Medulla oblongata (tissue), 1 donor: ENCODE data around the gene ANKRD10.

Source experiments
- DNase-seq: peaks from one replicate; pipeline ENCODE4 v3.0.0-alpha.2; 2015; ENCODE audit errors: extremely low spot score

ANKRD10 gene

GRCh38 chr13:110944968-110945927 lies 30.4 kb upstream of the ANKRD10 start:
- no peak for DNase-seq

- DNase-seq = no peak
Observed at GRCh38 chr13:110944121-110944967, 29.5 kb upstream of the ANKRD10 start.

DNA sequence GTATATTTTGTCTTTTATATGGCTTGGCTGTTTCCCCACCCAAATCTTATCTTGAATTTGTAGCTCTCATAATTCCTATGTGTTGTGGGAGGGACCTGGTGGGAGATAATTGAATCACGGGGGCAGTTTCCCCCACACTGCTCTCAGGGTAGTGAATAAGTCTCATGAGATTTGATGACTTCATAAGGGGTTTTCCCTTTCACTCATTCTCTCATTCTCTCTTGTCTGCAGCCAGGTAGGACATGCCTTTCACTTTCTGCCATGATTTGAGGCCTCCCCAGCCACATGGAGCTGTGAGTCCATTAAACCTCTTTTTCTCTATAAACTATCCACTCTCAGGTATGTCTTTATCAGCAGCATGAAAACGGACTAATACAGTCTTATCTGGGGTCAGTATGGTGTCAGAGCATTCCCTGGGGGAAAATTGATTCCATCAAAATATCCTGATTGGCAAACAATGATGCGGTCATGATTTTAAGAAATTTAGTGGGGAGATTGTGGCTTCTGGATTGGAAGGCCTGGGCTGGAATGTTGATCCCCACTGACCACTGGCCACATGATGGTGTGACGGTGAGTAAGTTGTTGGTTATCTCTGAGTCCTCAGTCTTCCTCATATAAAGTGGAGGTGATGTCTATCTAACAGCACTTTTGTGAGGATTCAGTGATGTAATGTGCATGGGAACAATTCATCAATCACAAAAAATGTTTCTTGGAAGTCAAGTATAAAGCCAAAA lies 27.5 kb upstream of the ANKRD10 start:
- no peak for DNase-seq

DNA sequence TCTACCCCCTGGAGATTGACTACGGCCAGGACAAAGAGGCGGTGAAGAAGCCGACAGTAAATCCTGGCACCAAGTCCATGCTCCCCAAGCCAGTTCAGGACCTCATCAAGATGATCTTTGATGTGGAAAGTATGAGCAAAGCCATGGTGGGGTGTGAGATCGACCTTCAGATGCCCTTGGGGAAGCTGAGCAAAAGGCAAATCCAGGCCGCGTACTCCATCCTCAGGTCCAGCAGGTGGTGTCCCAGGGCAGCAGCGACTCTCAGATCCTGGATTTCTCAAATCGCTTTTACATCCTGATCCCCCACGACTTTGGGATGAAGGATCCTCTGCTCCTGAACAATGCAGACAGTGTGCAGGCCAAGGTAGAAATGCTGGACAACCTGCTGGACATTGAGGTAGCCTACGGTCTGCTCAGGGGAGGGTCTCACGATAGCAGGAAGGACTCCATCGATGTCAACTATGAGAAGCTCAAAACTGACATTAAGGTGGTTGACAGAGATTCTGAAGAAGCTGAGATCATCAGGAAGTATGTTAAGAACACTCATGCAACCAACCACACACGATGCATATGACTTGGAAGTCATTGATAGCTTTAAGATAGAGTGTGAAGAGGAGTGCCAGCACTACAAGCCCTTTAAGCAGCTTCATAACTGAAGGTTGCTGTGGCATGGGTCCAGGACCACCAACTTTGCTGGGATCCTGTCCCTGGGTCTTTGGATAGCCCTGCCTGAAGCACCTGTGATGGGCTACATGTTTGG lies 24.0 kb upstream of the ANKRD10 start:
- DNase-seq = no peak

DNA sequence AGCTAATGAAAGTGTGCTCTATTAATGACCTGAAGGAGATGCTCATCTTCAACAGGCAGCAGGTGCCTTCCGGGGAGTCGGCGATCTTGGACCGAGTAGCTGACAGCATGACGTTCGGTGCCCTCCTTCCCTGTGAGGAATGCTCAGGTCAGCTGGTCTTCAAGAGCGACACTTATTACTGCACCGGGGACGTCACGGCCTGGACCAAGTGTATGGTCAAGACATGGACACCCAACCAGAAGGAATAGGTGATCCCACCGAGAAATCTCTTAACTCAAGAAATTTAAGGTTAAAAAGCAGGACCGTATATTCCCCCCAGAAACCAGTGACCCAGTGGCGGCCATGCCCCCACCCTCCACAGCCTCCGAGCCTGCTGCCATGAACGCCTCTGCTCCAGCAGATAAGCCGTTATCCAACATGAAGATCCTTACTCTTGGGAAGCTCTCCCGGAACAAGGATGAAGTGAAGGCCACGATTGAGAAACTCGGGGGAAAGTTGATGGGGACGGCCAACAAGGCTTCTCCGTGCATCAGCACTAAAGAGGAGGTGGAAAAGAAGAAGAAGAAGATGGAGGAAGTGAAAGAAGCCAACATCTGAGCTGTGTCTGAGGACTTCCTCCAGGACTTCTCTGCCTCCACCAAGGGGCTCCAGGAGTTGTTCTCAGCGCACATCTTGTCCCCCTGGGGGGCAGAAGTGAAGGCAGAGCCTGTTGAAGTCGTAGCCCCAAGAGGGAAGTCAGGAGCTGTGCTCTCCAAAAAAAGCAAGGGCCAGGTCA lies 22.8 kb upstream of the ANKRD10 start:
- peak; percentile 52 for DNase-seq

DNA sequence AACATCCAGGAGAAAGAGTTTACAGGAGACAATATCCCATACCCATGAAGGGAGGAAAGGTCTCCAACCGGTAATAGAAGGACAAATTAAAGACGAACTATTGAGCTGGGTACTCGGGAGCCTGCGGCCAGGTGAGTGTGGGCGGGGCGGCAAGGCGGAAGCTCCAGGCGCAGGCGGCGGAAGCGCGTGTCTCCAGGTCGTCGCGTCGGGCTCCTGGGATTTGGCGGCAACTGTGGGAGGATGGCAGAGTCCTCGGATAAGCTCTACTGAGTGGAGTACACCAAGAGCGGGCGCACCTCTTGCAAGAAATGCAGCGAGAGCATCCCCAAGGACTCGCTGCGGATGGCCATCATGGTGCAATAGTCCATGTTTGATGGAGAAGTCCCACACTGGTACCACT lies 21.6 kb upstream of the ANKRD10 start:
- no peak for DNase-seq

DNA sequence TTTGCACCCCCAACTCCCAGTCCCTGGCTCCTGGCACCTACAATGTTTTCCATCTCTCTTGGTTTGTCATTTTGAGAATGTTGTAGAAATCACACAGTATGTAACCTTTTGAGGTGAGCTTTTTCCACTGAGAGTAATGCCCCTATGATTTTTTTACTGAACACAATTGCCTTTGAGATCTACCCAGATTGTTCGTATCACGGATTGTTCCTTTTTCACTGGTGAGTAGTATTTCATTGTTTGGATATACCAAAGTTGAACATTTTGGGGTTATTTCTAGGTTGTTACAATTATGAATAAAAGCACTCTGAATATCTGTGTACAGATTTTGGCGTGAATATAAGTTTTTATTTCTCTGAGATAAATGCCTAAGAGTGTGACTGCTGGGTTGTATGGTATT lies 17.7 kb upstream of the ANKRD10 start:
- DNase-seq = no peak

DNA sequence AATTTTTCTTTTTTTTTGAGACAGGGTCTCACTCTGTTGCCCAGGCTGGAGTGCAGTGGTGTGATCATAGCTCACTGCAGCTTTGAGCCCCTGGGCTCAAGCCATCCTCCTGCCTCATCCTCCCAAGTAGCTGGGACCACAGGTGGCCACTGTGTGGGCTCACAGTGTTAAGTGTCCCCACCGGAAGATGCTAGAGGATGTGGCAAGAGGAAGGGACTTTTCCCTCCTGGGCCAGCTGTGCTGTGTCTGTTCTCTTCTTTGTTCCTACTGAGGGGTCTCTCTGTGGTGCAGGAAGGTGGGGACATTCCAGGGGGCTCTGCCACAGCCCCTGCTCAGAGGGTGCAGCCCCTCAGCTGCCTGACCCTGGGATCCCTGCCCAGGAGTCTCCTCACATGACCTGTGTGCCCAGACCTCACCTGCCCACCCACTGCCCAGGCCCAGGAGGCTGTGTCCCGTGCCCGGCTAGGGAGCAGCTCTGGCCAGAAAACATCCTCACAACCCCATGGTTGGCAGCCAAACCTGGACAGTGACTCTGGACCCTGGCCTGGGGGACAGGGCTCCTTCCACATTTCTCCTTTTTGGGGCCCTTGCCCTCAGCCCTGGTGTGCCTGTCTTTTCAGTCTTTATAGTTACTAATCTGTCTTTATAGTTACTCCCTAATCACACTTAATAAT lies 14.4 kb upstream of the ANKRD10 start:
- DNase-seq = no peak

DNA sequence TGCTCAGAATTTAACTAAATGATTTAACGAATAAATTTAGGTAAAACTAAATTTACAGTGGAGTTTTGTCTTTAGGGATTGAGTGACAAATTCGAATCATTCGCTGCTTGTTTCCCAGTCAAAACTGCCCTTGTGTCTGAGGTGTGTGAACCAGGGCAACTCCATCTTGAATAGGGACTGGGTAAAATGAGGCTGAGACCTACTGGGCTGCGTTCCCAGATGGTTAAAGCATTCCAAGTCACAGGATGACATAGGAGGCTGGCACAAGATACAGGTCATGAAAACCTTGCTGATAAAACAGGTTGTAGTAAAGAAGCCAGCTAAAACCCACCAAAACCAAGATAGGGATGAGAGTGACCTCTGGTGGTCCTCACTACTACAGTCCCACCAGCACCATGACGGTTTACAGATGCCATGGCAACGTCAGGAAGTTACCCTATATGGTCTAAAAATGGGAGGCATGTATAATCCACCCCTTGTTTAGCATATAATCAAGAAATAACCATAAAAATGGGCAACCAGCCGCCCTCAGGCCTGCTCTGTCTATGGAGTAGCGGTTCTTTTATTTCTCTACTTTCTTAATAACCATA lies 10.2 kb upstream of the ANKRD10 start:
- no peak for DNase-seq

- no peak for DNase-seq
Observed at GRCh38 chr13:110924639-110924934, 9.7 kb upstream of the ANKRD10 start.

GRCh38 chr13:110923777-110924638 lies 9.1 kb upstream of the ANKRD10 start:
- no peak for DNase-seq

- no peak for DNase-seq
Observed at GRCh38 chr13:110923086-110923485, 8.2 kb upstream of the ANKRD10 start.

GRCh38 chr13:110922506-110922905 lies 7.6 kb upstream of the ANKRD10 start:
- no peak for DNase-seq

DNA sequence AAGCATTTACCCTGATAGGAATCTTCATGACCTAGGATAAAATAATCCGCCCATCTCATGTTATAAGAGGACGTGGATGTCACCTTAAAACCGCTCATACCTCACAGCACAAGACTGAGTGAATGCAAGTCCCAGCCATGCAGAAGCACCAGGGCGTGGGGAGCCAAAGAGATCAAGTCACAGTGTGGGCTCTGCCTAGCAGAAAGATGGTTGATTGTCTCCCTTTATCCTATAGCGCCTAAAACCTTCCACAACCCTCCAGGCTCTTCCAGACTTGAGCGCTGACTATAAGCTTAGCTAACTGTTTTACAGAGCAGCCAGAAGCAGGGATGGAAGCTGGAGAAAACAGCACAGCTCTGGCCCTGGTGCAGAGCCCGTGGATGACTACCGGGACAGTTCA lies 6.8 kb upstream of the ANKRD10 start:
- DNase-seq = no peak

DNA sequence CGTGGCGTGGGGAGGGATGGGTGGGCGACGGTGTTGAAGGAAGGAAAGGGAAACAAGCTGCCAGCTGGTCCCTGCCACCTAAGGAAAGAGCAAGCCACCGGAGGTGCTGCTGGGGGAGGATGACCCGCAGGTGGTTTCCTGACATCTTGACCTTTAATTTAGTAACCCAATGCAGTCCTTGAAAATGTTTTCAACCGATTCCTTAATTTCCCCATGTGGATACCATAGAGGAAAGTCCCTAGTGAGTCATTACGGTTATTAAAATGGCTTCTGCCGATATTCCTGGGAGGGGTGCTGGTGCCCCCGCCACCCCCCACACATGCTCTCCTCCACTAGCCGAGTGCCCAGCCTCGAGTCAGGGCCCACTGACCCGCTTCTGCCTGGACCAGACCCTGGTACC lies 6.3 kb upstream of the ANKRD10 start:
- DNase-seq = no peak

DNA sequence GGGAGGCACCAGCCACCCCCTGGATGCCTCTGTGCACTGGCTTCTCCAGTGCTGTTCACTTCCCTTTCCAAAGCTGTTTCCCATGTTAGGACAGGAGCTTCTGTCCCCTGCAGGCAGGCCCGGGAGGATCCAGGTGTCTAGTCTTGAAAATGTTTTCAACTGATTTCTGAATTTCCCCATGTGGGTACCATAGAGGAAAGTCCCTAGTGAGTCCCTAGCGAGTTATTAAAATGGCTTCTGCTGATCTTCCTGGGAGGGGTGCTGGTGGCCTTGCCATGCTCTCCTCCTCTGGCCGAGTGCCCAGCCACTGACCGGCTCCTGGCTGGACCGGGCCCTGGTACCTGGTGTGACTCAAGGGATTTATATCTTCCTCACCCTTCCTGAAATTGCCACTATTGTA lies 5.2 kb upstream of the ANKRD10 start:
- DNase-seq = no peak

- peak; percentile 71 for DNase-seq
Observed at GRCh38 chr13:110916301-110917142, 1.7 kb upstream of the ANKRD10 start.

DNA sequence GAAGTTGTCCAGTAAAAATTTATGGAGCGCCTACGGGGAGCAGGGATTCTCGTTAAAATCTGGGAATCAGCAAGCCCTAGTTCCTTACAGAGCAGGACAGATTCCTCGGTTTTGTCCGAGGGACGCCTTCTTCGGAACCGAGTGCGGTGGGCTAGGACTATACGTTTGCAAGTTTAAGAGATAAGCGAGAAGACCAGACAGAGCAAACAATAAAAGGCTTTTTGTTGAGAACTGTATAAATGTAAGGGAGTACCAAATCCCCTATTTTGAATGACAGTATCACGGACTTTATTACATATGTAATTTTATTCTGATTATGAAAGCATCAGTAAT lies 971 bp upstream of the ANKRD10 start:
- no peak for DNase-seq
